Calu3 (cell line): ENCODE data around the gene SLCO1C1. TPM values are rescaled to one million over a fixed set of nuclear protein-coding genes. Genes with fewer than 3 reads are reported as not detected.

Experiments used
- Bru-seq: library from RNA; stranded (reverse); fragments of 400-500 nt; gene quantifications from one replicate; lab custom pipeline; 2021; lab: Mats Ljungman, UMichigan
- BruChase-seq, 2 experiments: library from RNA; stranded (reverse); fragments of 400-500 nt; gene quantifications; one replicate each; lab custom pipeline; 2021; lab: Mats Ljungman, UMichigan
- BruUV-seq: library from RNA; stranded (reverse); fragments of 400-500 nt; replicated peaks from 2 replicates; lab custom pipeline; 2021; lab: Mats Ljungman, UMichigan
- CTCF ChIA-PET: fragments of 300-600 bp; sonication (Branson Sonifier 250); formaldehyde crosslinking; loops from one replicate; lab custom pipeline; 2022; ENCODE audit warnings: antibody characterized with exemption; lab: Charles Lee
- DNase-seq: peaks from one replicate; pipeline ENCODE4 v3.0.0; 2022
- H3K27ac Mint-ChIP-seq: one replicate; pipeline ENCODE4 v1.8.0; 2022; ENCODE audit warnings: mixed read lengths; ENCODE audit not compliant: unreplicated experiment
- H3K27me3 Mint-ChIP-seq: one replicate; pipeline ENCODE4 v1.8.0; 2022; ENCODE audit warnings: mixed read lengths; ENCODE audit not compliant: unreplicated experiment
- H3K36me3 Mint-ChIP-seq: one replicate; pipeline ENCODE4 v1.8.0; 2022; ENCODE audit warnings: mild to moderate bottlenecking, moderate library complexity, mixed read lengths; ENCODE audit not compliant: insufficient read depth, unreplicated experiment
- H3K4me1 Mint-ChIP-seq: one replicate; pipeline ENCODE4 v1.8.0; 2022; ENCODE audit warnings: mild to moderate bottlenecking, low read depth, mixed read lengths; ENCODE audit not compliant: unreplicated experiment
- H3K4me3 Mint-ChIP-seq: one replicate; pipeline ENCODE4 v1.8.0; 2022; ENCODE audit warnings: mild to moderate bottlenecking, low read depth, moderate library complexity, mixed read lengths; ENCODE audit not compliant: unreplicated experiment
- H3K9me3 Mint-ChIP-seq: one replicate; pipeline ENCODE4 v1.8.0; 2022; ENCODE audit warnings: low read depth, mixed read lengths; ENCODE audit not compliant: unreplicated experiment
- CTCF ChIP-seq: fragments of 200-600 bp; IDR thresholded peaks from one replicate; pipeline ENCODE4 v1.8.0; 2022; ENCODE audit warnings: antibody characterized with exemption; ENCODE audit not compliant: unreplicated experiment
- intact Hi-C: fragments of 100-400 bp; cut with micrococcal nuclease; formaldehyde crosslinking; loops from one replicate; pipeline ENCODE4 v1.10.0; 2022; ENCODE audit not compliant: unreplicated experiment
- long read RNA-seq: library from polyadenylated mRNA; stranded (forward); transcript quantifications from one replicate; pipeline ENCODE4 v2.0.0, GENCODE V29; 2022
- total RNA-seq: library from RNA; stranded (reverse); gene quantifications from 2 replicates; pipeline ENCODE4 v1.2.3, GENCODE V29; 2022

Gene SLCO1C1
- 0.54 and 0.80 TPM in 2 replicates for total RNA-seq
- Bru-seq, nascent RNA, result percentile 47 among the genes with signal in this experiment
- percentile 38 among the genes with signal in this experiment for BruChase-seq, experiment 1, labeled RNA remaining after a 6-hour chase
- percentile 41 among the genes with signal in this experiment for BruChase-seq, experiment 2, labeled RNA remaining after a 2-hour chase
- long read RNA-seq, result 0 reads

- Mint-ChIP-seq H3K9me3 (no peaks in the 10 kb centered on the region), H3K27ac (no peak within 1 kb of the TSS), H3K27me3 (no peaks in the 10 kb centered on the region), H3K36me3 (no peaks in the 10 kb centered on the region), H3K4me3 (no peak within 1 kb of the TSS), H3K4me1 (no peaks in the 10 kb centered on the region)
- no peak for DNase-seq
- no TSS peak for BruUV-seq
- CTCF ChIA-PET, result no interaction called here
- intact Hi-C loops, result no loop called here
- TF ChIP-seq CTCF, result no peak
Observed at GRCh38 chr12:20695232-20695631, at the start of gene SLCO1C1. Gene SLCO1C1 (plus strand): TSS chr12:20695332. CDS start chr12:20699577, 4,245 bp downstream.

- no peak overlapping the region for H3K4me3 Mint-ChIP-seq
- CTCF ChIA-PET, result no interaction called here
- TF ChIP-seq CTCF, result peak; percentile 50
- DNase-seq, result no peak
- no peaks in the 10 kb centered on the region for H3K27me3 Mint-ChIP-seq
- H3K36me3 Mint-ChIP-seq, result no peaks in the 10 kb centered on the region
- H3K4me1 Mint-ChIP-seq, result no peaks in the 10 kb centered on the region
- intact Hi-C loops, result loop anchor here (1.0 kb wide), 3 partner anchors 152 to 524 kb away; no protein-coding TSS in a partner anchor
- no TSS peak for BruUV-seq
- H3K27ac Mint-ChIP-seq, result no peak overlapping the region
- no peaks in the 10 kb centered on the region for H3K9me3 Mint-ChIP-seq
Observed at GRCh38 chr12:20646239-20646827, 48.8 kb upstream of the SLCO1C1 start.

GRCh38 chr12:20653871-20654270 lies 41.3 kb upstream of the SLCO1C1 start:
- intact Hi-C loops, result no loop called here
- no peaks in the 10 kb centered on the region for H3K4me1 Mint-ChIP-seq
- no peaks in the 10 kb centered on the region for H3K27me3 Mint-ChIP-seq
- no peak for TF ChIP-seq CTCF
- no peaks in the 10 kb centered on the region for H3K36me3 Mint-ChIP-seq
- H3K27ac Mint-ChIP-seq, result no peak overlapping the region
- H3K4me3 Mint-ChIP-seq, result no peak overlapping the region
- no peaks in the 10 kb centered on the region for H3K9me3 Mint-ChIP-seq
- no peak for DNase-seq
- no TSS peak for BruUV-seq
- CTCF ChIA-PET, result no interaction called here

GRCh38 chr12:20656600-20656999 lies 38.5 kb upstream of the SLCO1C1 start:
- no peak for TF ChIP-seq CTCF
- no peaks in the 10 kb centered on the region for H3K4me1 Mint-ChIP-seq
- no peaks in the 10 kb centered on the region for H3K36me3 Mint-ChIP-seq
- no peaks in the 10 kb centered on the region for H3K27me3 Mint-ChIP-seq
- peaks cover 9% of the 10 kb centered on the region for H3K9me3 Mint-ChIP-seq
- intact Hi-C loops, result no loop called here
- no TSS peak for BruUV-seq
- H3K27ac Mint-ChIP-seq, result no peak overlapping the region
- H3K4me3 Mint-ChIP-seq, result no peak overlapping the region
- no peak for DNase-seq
- CTCF ChIA-PET, result no interaction called here
